ENCODE data around the gene KLHL22. TPM values are rescaled to one million over a fixed set of nuclear protein-coding genes. Genes with fewer than 3 reads are reported as not detected.

Gene KLHL22
- total and polyA plus RNA-seq, 2 of the 13 experiments (the other 11 are each of a cell fraction or from before 2014, with no cell fraction given), result 10.9 to 14.8 TPM

DNA sequence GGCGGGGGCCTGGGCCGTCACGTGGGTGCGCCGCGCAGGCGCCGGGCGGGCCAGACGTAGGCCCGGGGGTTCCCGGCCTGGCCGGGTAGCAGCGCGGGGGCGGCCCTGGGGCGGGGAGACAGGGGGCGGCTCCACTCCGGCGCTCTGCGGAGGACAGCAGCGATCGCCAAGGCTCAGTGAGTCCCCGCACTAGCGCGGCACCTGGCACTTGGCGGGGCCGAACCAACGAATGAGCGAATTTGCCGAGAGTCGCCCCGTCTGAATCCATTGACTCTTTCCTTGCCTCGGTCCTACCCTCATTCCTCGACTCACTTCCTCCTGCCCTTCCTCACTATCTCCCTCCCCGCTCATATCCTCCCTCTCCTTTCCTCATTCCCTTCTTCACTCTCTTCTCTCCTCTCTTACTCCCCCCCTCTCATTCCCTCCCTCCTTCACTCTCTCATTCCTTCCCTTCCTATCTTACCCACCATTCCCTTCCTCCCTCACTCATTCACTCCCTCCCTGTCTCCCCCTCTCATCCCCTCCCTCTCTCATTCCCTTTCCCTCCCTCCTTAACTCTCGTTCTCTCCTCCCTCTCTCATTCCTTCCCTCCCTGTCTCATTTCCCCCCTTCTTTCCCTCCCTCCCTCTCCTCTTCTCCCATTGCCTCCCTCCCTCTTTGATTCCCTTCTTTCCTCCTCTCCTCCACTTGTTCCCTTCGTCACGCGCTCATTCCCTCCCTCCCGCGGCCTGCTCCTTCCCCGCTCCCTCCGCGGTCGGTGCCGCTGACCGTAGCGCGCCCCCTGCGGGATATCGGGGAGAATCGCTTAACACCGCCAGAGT is 476 bp upstream of the KLHL22 start (continued):
- TF ChIP-seq ZNF136 (CRISPR knock-in tag; IDR thresholded peaks at IDR 0.05; ENCODE audit: low read depth) (no peak), ZNF530 (CRISPR knock-in tag; IDR thresholded peaks at IDR 0.05; ENCODE audit: low read depth) (no peak), POLR2G (IDR thresholded peaks at IDR 0.05; ENCODE audit: low read depth, low read length) (peak; percentile 80; the same call in 1 of the 2 replicates), ZNF770 (CRISPR knock-in tag; IDR thresholded peaks at IDR 0.05) (0 out of 2 replicates have a peak, but pooled peaks have one; percentile 5), KDM2A (CRISPR knock-in tag; IDR thresholded peaks at IDR 0.05; ENCODE audit: borderline replicate concordance, low read depth) (peak; percentile 89), HIVEP1 (CRISPR knock-in tag; IDR thresholded peaks at IDR 0.05) (0 out of 2 replicates have a peak, but pooled peaks have one; percentile 74), ZSCAN9 (CRISPR knock-in tag; IDR thresholded peaks at IDR 0.05; ENCODE audit: borderline replicate concordance) (0 out of 2 replicates have a peak, but pooled peaks have one; percentile 27), HOXA9 (CRISPR knock-in tag; IDR thresholded peaks at IDR 0.05; ENCODE audit: borderline replicate concordance) (peak; percentile 76; the same call in 1 of the 2 replicates), DRAP1 (CRISPR knock-in tag; IDR thresholded peaks at IDR 0.05) (peak; percentile 59; the same call in 1 of the 2 replicates), NR2C2 (CRISPR knock-in tag; IDR thresholded peaks at IDR 0.05; ENCODE audit: borderline replicate concordance) (peak; percentile 17; the same call in 1 of the 2 replicates), ZFX (CRISPR knock-in tag; IDR thresholded peaks at IDR 0.05; ENCODE audit: low read depth) (peak; percentile 94), CENPX (CRISPR knock-in tag; IDR thresholded peaks at IDR 0.05) (no peak), NR2F6 (IDR thresholded peaks at IDR 0.05) (no peak), NR2F6 (CRISPR knock-in tag; IDR thresholded peaks at IDR 0.05) (peak; percentile 61; the same call in 1 of the 2 replicates), PHF8 (CRISPR knock-in tag; IDR thresholded peaks at IDR 0.05) (peak; percentile 58), ZNF572 (CRISPR knock-in tag; IDR thresholded peaks at IDR 0.05) (no peak), ZNF775 (CRISPR knock-in tag; IDR thresholded peaks at IDR 0.05; ENCODE audit: borderline replicate concordance) (peak; percentile 76)
- TF ChIP-seq, protein P1, sequence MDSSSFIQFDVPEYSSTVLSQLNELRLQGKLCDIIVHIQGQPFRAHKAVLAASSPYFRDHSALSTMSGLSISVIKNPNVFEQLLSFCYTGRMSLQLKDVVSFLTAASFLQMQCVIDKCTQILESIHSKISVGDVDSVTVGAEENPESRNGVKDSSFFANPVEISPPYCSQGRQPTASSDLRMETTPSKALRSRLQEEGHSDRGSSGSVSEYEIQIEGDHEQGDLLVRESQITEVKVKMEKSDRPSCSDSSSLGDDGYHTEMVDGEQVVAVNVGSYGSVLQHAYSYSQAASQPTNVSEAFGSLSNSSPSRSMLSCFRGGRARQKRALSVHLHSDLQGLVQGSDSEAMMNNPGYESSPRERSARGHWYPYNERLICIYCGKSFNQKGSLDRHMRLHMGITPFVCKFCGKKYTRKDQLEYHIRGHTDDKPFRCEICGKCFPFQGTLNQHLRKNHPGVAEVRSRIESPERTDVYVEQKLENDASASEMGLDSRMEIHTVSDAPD (CRISPR knock-in tag; IDR thresholded peaks at IDR 0.05), result no peak
- TF ChIP-seq, protein P2, sequence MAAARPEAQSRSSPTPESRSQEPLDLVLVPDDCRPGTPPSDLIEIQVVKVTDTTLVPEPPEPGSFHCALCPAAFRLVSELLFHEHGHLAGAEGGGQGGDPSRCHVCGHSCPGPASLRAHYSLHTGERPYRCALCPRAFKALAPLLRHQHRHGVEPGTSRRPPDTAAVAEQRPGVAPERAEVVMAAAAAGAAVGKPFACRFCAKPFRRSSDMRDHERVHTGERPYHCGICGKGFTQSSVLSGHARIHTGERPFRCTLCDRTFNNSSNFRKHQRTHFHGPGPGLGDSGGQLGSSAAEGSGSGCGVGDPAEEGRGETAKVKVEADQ (CRISPR knock-in tag; IDR thresholded peaks at IDR 0.05; ENCODE audit: borderline replicate concordance), result no peak
- TF ChIP-seq, protein P3, sequence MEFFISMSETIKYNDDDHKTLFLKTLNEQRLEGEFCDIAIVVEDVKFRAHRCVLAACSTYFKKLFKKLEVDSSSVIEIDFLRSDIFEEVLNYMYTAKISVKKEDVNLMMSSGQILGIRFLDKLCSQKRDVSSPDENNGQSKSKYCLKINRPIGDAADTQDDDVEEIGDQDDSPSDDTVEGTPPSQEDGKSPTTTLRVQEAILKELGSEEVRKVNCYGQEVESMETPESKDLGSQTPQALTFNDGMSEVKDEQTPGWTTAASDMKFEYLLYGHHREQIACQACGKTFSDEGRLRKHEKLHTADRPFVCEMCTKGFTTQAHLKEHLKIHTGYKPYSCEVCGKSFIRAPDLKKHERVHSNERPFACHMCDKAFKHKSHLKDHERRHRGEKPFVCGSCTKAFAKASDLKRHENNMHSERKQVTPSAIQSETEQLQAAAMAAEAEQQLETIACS (CRISPR knock-in tag; IDR thresholded peaks at IDR 0.05), result no peak
- TF ChIP-seq, protein P4, sequence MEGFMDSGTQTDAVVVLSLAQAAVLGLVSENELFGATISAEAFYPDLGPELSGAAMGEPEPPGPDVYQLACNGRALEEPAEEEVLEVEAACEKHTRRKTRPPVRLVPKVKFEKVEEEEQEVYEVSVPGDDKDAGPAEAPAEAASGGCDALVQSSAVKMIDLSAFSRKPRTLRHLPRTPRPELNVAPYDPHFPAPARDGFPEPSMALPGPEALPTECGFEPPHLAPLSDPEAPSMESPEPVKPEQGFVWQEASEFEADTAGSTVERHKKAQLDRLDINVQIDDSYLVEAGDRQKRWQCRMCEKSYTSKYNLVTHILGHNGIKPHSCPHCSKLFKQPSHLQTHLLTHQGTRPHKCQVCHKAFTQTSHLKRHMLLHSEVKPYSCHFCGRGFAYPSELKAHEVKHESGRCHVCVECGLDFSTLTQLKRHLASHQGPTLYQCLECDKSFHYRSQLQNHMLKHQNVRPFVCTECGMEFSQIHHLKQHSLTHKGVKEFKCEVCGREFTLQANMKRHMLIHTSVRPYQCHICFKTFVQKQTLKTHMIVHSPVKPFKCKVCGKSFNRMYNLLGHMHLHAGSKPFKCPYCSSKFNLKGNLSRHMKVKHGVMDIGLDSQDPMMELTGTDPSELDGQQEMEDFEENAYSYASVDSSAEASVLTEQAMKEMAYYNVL (CRISPR knock-in tag; IDR thresholded peaks at IDR 0.05; ENCODE audit: borderline replicate concordance), result peak; percentile 100

Measured in HepG2 (cell line).